ENCODE data around the gene MORF4L1.

GRCh38 chr15:78853500-78853899 is 19.2 kb upstream of the MORF4L1 start:
- no peak for TF ChIP-seq CTCF (IDR thresholded peaks at IDR 0.05)
- TF ChIP-seq POLR2A (IDR thresholded peaks at IDR 0.05): no peak
- no peak for TF ChIP-seq EP300 (IDR thresholded peaks at IDR 0.05)

Data from stomach (tissue), 4 donors.